WERI-Rb-1 (cell line): ENCODE results near the gene RNU5D-1.

Source experiments
- DNase-seq: peaks from one replicate; pipeline ENCODE4 v3.0.0-alpha.2; 2020
- H3K27ac ChIP-seq: fragments of 250-450 bp; sonication (Bioruptor Pico); 2 replicates; pipeline ENCODE4 v1.5.1; 2020; ENCODE audit warnings: mild to moderate bottlenecking, moderate library complexity
- H3K27me3 ChIP-seq: fragments of 250-450 bp; sonication (Bioruptor Pico); 2 replicates; pipeline ENCODE4 v1.5.1; 2021; ENCODE audit warnings: mild to moderate bottlenecking, low read depth, moderate library complexity; ENCODE audit not compliant: insufficient read depth, severe bottlenecking
- H3K36me3 ChIP-seq: fragments of 250-450 bp; sonication (Bioruptor Pico); 2 replicates; pipeline ENCODE4 v1.5.1; 2020; ENCODE audit warnings: mild to moderate bottlenecking, moderate library complexity
- H3K4me3 ChIP-seq: 2 replicates; pipeline ENCODE4 v1.5.1; 2011; ENCODE audit warnings: low read depth, mild to moderate bottlenecking, control low read depth, low read length
- H3K9me3 ChIP-seq: fragments of 250-450 bp; sonication (Bioruptor Pico); 2 replicates; pipeline ENCODE4 v1.5.1; 2021; ENCODE audit warnings: mild to moderate bottlenecking, moderate library complexity; ENCODE audit not compliant: severe bottlenecking
- CTCF ChIP-seq: IDR thresholded peaks from 2 replicates; pipeline ENCODE4 v1.5.1; 2011; ENCODE audit warnings: low read depth, mild to moderate bottlenecking, control low read depth, inconsistent platforms, low read length

The RNU5D-1 gene

GRCh38 chr1:44723496-44724295 lies 7.3 kb downstream of the RNU5D-1 start:
- DNase-seq = no peak
- no peaks in the 10 kb centered on the region for H3K9me3 ChIP-seq
- no peaks in the 10 kb centered on the region for H3K27me3 ChIP-seq
- H3K4me3 ChIP-seq = no peak overlapping the region
- no peak overlapping the region for H3K27ac ChIP-seq
- no peaks in the 10 kb centered on the region for H3K36me3 ChIP-seq
- TF ChIP-seq CTCF = no peak

GRCh38 chr1:44723064-44723463 lies 7.9 kb downstream of the RNU5D-1 start:
- Histone ChIP-seq H3K36me3 (no peaks in the 10 kb centered on the region), H3K4me3 (no peak overlapping the region), H3K9me3 (no peaks in the 10 kb centered on the region), H3K27ac (no peak overlapping the region), H3K27me3 (no peaks in the 10 kb centered on the region)
- TF ChIP-seq CTCF = no peak
- no peak for DNase-seq

GRCh38 chr1:44721485-44722361 lies 9.2 kb downstream of the RNU5D-1 start:
- DNase-seq = peak; percentile 22
- Histone ChIP-seq H3K27ac (peak overlapping the region; percentile 73), H3K36me3 (no peaks in the 10 kb centered on the region), H3K9me3 (no peaks in the 10 kb centered on the region), H3K27me3 (no peaks in the 10 kb centered on the region), H3K4me3 (no peak overlapping the region)
- TF ChIP-seq CTCF = no peak

- no peaks in the 10 kb centered on the region for H3K9me3 ChIP-seq
- no peak for DNase-seq
- no peak for TF ChIP-seq CTCF
- no peaks in the 10 kb centered on the region for H3K27me3 ChIP-seq
- no peaks in the 10 kb centered on the region for H3K36me3 ChIP-seq
- no peak overlapping the region for H3K4me3 ChIP-seq
- H3K27ac ChIP-seq = no peak overlapping the region
These were observed 10.7 kb downstream of the RNU5D-1 start for GRCh38 chr1:44720281-44720680.

GRCh38 chr1:44719318-44719717 lies 11.7 kb downstream of the RNU5D-1 start:
- no peak overlapping the region for H3K4me3 ChIP-seq
- no peak for TF ChIP-seq CTCF
- H3K27me3 ChIP-seq = no peaks in the 10 kb centered on the region
- H3K9me3 ChIP-seq = no peaks in the 10 kb centered on the region
- H3K27ac ChIP-seq = no peak overlapping the region
- H3K36me3 ChIP-seq = no peaks in the 10 kb centered on the region
- DNase-seq = no peak
